Activated T-cell treated with anti-CD3 and anti-CD28 coated beads for 4 hours (primary cell): ENCODE measurements around the gene ECI2.
"Not testable (repeated sequence)": the region's sequence is repeated elsewhere in the genome, so short reads cannot be mapped to it uniquely, and the experiment has no call there.

Experiments
- DNase-seq: peaks from one replicate; pipeline ENCODE4 v3.0.0-alpha.2; 2020

ECI2 gene

GRCh38 chr6:4100655-4101054, 34.7 kb downstream of the ECI2 start:
- DNase-seq, result no peak

- DNase-seq, result no peak
Observed at GRCh38 chr6:4093288-4093687, 42.1 kb downstream of the ECI2 start.

DNA sequence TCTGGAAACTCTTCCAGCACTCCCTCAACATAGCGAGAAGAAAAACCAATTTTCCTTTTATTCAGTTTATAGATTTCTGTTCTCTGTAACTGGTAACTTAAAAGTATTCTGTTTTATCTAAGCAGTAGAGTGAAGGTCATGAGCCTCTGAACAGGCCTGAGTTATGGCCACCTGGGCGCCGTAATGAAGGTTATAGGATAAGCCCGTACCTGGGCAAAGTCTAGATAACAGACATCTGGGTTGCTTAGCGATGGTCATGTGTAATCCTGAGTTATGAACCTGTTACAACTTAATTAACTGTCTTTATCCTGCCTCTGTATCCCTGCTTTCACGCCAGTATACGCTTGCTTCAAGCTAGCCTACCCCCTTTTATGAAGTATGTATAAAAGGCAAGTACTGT, 43.4 kb downstream of the ECI2 start:
- DNase-seq, result no peak

DNA sequence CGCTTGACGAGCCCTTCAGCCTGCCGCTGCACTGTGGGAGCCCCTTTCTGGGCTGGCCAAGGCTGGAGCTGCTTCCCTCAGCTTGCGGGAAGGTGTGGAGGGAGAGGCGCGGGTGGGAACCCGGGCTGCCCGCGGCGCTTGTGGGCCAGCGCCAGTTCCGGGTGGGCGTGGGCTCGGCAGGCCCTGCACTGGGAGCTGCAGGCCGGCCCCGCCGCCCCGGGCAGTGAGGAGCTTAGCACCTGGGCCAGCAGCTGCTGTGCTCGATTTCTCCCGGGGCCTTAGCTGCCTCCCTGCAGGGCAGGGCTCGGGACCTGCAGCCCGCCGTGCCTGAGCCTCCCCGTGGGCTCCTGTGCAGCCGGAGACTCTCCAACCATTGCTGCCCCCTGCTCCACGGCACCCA, 45.3 kb downstream of the ECI2 start:
- not testable (repeated sequence) for DNase-seq

- no peak for DNase-seq
Observed at GRCh38 chr6:4088704-4089103, 46.7 kb downstream of the ECI2 start.

DNA sequence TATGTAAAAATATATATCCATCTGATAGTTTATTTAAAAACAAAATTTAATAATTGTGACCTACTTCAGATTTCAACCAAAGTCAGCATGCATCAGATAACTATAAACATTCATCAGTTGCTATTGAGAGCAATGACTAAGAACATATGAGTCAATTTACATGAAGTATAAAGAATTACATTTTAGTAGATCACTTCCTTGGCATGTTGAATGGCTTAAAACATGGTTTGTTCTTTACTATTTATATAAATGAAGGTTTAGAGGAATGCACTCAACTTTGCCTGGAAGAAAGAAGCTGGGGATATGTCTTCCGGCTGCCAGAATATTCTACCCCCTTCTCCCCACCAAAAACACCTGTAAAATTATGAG, 50.1 kb downstream of the ECI2 start:
- no peak for DNase-seq

DNA sequence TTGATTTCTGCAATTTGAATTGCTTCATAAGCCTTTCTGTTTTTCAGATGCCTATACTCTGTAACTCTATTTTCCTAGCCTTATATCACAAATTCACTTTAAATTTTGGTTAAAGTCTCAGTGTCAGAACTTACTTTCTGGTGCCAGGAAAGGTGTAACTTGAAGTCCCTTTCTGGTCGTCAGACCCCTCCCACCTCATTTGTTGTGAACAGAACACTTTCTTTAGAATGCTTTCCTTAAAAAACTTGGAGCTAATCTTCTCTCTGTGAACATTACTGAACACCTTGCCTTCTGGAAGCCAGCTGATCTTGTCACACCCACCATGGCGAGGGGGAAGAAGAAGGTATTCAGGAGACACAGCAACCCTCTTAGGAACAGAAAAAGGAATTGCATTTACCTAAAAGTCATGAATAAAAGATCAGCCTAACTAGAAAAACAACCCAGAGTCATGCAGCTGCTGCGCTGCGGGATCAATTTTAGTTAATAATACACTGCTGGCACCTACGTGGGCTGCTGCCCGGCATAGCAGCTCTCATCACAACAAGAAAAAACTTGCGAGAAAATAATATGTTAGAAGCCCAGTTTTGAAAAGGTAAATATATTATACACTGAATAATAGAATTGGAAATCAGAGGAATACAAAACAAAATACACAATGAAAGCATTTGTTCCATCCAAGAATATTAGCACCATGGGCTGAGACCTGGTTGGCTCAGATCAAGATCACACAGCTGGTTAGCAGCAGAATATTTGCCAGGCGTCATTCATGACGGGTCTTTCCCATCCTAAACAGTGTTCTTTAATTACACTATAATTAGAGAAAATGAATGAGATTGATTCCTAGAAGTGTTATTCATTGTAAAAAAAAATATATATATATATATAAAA, 50.7 kb downstream of the ECI2 start:
- no peak for DNase-seq

- no peak for DNase-seq
Observed at GRCh38 chr6:4078691-4079471, 56.5 kb downstream of the ECI2 start, which contains the start of gene FAM217A. TSS of gene FAM217A (minus strand) at chr6:4079137. CDS start at chr6:4077414, 1,723 bp downstream.

DNA sequence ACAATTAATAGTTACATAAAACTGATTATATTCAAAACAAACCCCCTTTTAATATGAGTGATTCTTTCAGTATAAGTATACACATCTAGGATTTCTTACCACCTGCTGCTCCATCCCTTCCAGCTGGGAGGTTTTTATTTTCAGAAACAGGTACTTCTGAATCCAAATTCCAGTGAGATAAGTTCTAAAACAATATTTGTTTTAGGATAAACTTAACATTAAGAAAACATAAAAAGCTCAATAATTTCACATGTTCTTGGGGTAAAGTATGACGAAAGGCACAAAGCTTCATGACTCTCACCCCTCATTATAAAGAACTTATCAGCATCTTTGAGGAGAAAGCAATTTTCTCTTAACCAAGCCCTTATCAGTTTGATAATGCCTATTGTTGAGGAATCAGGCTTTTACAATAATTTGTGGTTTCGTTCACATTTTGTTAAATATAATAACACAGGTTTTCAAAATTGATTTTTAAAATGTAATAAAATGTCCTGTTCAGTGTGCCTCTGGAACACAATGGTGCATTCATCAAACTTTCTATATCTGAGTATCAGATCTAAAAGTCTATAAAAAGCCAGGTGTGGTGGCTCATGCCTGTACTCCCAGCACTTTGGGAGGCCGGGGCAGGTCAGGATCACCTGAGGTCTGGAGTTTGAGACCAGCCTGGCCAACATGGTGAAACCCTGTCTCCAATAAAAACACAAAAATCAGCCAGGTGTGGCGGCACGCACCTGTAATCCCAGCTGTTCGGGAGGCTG, 60.7 kb downstream of the ECI2 start:
- DNase-seq, result no peak

DNA sequence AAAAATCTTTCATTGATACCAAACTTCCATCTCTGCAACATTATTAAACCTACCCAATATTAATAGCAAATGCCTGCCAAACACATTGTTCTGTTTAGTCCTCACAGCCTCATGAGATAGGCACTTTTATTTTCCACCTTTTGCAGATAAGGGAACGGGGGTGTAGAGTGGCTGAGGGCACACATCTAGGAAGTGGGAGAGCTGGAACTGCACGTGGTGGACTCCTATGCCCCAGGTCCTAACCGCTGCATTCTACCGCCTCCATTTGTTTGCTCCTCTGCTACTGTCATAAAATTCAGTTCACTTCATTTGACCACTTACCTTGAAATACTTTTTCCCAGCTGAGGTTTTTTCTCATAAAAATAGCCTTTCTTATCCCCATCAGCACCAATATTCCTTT, 64.0 kb downstream of the ECI2 start:
- DNase-seq, result no peak

DNA sequence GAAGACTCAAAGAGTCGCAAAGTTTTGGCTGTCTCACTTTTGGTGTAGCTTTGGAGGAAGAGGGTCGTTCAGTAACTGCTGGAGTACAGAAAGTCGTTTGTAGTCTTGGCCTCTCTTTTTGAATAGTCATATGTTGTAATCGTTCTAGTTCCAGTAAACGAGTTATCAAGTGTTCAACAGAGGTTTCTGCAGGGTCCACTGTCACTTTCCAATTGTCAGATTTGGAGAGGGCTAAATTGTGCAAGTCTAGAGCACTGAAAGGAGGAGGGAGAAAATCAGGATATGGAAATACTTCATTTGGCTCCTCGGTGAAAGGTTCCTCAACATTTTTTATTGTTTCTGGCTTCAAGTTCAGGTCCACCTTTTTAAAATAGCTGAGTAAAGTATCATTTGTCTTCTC, 66.2 kb downstream of the ECI2 start:
- DNase-seq, result no peak

DNA sequence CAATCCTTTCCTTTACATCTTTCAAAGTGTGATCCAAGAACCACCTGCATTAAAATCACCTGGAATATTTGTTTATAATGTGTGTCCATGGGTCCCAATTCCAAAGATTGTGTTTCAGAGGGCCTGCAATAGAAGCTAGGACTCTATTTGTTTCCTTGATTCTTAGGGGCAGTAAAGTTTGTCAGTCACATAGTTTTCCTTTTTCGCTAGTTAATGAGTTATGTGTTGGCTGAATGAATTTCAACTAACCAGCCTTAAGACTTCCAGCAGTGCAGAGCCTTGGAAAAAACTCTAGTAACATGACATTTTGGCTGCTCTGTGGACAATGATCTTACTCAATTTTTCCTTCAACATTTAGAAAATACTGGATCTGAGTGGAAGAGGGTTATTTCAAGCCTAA, 67.7 kb downstream of the ECI2 start:
- DNase-seq, result no peak

DNA sequence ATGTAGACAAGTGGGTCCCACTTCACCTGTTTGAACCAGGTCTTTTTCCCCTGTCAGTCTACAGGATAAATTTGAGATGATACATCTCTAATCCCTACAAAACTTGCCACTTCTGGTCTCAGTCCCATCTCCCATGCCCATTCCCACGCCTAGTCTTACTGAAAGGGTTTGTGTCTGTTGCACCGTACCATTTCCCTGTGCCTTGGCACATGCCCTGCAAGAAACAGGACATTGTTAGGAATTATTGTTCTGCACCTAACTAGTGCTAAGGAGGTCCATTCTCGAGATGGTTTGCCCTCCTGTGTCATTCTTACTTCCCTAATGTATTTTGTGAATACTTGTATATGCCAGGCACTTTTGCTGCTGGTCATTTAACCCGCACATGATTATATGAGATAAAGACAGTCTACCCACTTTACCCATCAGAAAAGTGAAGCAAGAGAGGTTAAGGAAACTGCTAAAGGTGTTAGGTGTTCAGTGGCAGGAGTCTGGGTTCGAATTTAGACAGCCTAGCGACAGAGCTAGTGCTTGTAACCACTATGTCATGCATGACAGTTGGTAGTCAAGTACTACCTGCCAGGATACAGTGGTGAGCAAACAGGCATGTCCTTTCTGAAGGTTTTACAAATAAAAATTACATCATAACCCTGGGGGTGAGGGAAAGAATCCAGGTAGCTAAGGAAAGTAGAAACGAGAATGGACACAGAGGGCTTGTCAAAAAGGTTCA, 69.2 kb downstream of the ECI2 start:
- DNase-seq, result no peak
